Panc1 (cell line): ENCODE data around the gene DRGX.

Experiments used
- CTCF ChIP-seq: fragments of 450-650 bp; IDR thresholded peaks from 2 replicates; pipeline ENCODE4 v1.5.1; 2017; ENCODE audit warnings: mild to moderate bottlenecking
- POLR2AphosphoS5 ChIP-seq: IDR thresholded peaks from 2 replicates; pipeline ENCODE4 v1.6.1; 2012; ENCODE audit warnings: mild to moderate bottlenecking, low read depth, low read length, moderate library complexity
- SIN3A ChIP-seq: IDR thresholded peaks from 2 replicates; pipeline ENCODE4 v1.6.1; 2012; ENCODE audit warnings: low read depth, mild to moderate bottlenecking, low read length, moderate library complexity, borderline replicate concordance; ENCODE audit not compliant: insufficient read depth

- no peak for TF ChIP-seq SIN3A
- TF ChIP-seq CTCF = no peak
- no peak for TF ChIP-seq POLR2AphosphoS5
Observed at GRCh38 chr10:49367600-49367999, 28.3 kb downstream of the DRGX start.
